Measurements from ENCODE around the gene TMEM132C. TPM values are rescaled to one million over a fixed set of nuclear protein-coding genes. Genes with fewer than 3 reads are reported as not detected.

Gene TMEM132C
- total and polyA plus RNA-seq, 2 of the 4 experiments (the other 2 are of a cell fraction): not detected

- Histone ChIP-seq H3K9me1 (ENCODE audit: insufficient read depth, low read length) (no peaks in the 10 kb centered on the region), H3K14ac (replicated peaks; ENCODE audit: low read depth, low read length) (no peak overlapping the region), H2AK5ac (ENCODE audit: low read depth, low read length) (no peak overlapping the region), H4K20me1 (ENCODE audit: insufficient read depth, low read length) (no peaks in the 10 kb centered on the region), H3K56ac (ENCODE audit: extremely low read depth, insufficient read depth, low read length) (no peak overlapping the region), H4K5ac (ENCODE audit: low read depth, low read length) (no peak overlapping the region), H2AFZ (replicated peaks; ENCODE audit: low read length, poor library complexity) (no peak overlapping the region), H3K4me2 (ENCODE audit: low read depth, low read length) (no peak overlapping the region), H3K36me3 (ENCODE audit: control insufficient read depth, insufficient read depth, low read length) (no peaks in the 10 kb centered on the region), H4K91ac (ENCODE audit: insufficient read depth, low read depth, low read length) (no peak overlapping the region), H2BK5ac (ENCODE audit: low read depth, low read length, poor library complexity, severe bottlenecking) (no peak overlapping the region), H3K27ac (ENCODE audit: insufficient read depth, low read length) (no peak overlapping the region), H2BK20ac (ENCODE audit: low read depth, low read length) (no peak overlapping the region), H3K4me3 (ENCODE audit: insufficient read depth, low read depth, low read length) (no peak overlapping the region), H2AK9ac (replicated peaks; ENCODE audit: low read depth, low read length, poor library complexity) (no peak overlapping the region), H3K4me1 (ENCODE audit: control insufficient read depth, insufficient read depth, low read length) (no peaks in the 10 kb centered on the region), H3K4ac (ENCODE audit: low read depth, low read length) (no peak overlapping the region), H3K18ac (ENCODE audit: low read depth, low read length) (no peak overlapping the region), H3K9ac (ENCODE audit: low read depth, low read length) (no peak overlapping the region), H2BK15ac (ENCODE audit: low read depth, low read length) (no peak overlapping the region), H4K8ac (ENCODE audit: low read depth in 2 of 2, low read length in 2 of 2) (no peak overlapping the region), H2BK120ac (ENCODE audit: low read depth, low read length) (no peak overlapping the region), H3K27me3 (ENCODE audit: control insufficient read depth, insufficient read depth, low read length) (no peaks in the 10 kb centered on the region), H3K79me1 (ENCODE audit: low read depth in 1 of 2, low read length in 2 of 2) (no peaks in the 10 kb centered on the region), H3K9me3 (ENCODE audit: control insufficient read depth, insufficient read depth, low read length) (peaks cover 10% of the 10 kb centered on the region), H3K23ac (ENCODE audit: low read depth, low read length) (no peak overlapping the region)
- BruUV-seq (replicated peaks): no TSS peak
- POLR2A ChIA-PET (ENCODE audit: unreplicated experiment): no interaction called here
- TF ChIP-seq FOS (IDR thresholded peaks at IDR 0.05; ENCODE audit: low read depth, low read length) (no peak), BHLHE40 (IDR thresholded peaks at IDR 0.05; ENCODE audit: low read depth, low read length) (no peak)
- no CpG with 5 or more reads among the region's 4 CpGs for WGBS, 2 experiments (ENCODE audit: extremely low coverage in 2 of 2, insufficient read length in 1 of 2)
- no peak for ATAC-seq (ENCODE audit: low read depth)
- CTCF ChIA-PET: no interaction called here
- in situ Hi-C loops (cut with MboI; ENCODE audit: low sequenced_read_pairs): no loop called here
- DNase-seq: no peak
- dilution Hi-C loops (cut with HindIII; ENCODE audit: low sequenced_read_pairs, unreplicated experiment): no loop called here
- intact Hi-C loops (cut with micrococcal nuclease): no loop called here
Observed at GRCh38 chr12:128276471-128276870, 9.5 kb downstream of the TMEM132C start.

Measured in IMR-90 (cell line).